OCI-LY7 (cell line): ENCODE data around the gene C1orf21. TPM values are rescaled to one million over a fixed set of nuclear protein-coding genes. Genes with fewer than 3 reads are reported as not detected.

Source experiments
- BruUV-seq: library from RNA; stranded (reverse); fragments of 400-500 nt; replicated peaks from 2 replicates; lab custom pipeline; 2021; lab: Mats Ljungman, UMichigan
- CTCF ChIA-PET: fragments of 300-600 bp; sonication (Branson Sonifier 250); formaldehyde crosslinking; loops from one replicate; lab custom pipeline; 2022; ENCODE audit warnings: antibody characterized with exemption; ENCODE audit not compliant: unreplicated experiment; lab: Charles Lee
- POLR2A ChIA-PET: fragments of 300-600 bp; sonication (Branson Sonifier 250); formaldehyde crosslinking; loops from one replicate; lab custom pipeline; 2022; ENCODE audit warnings: antibody characterized with exemption; lab: Charles Lee
- DNase-seq: peaks from one replicate; pipeline ENCODE4 v3.0.0-alpha.2; 2015; ENCODE audit warnings: low spot score
- H2AFZ ChIP-seq: fragments of 200-600 bp; sonication (generic), shearing (Covaris generic); 2 replicates; pipeline ENCODE4 v1.6.1; 2014; ENCODE audit warnings: mild to moderate bottlenecking, antibody characterized with exemption, low read length, moderate library complexity
- H3K27ac ChIP-seq: fragments of 200-600 bp; sonication (generic); 2 replicates; pipeline ENCODE4 v1.5.1; 2014; ENCODE audit warnings: mixed run types, low read depth, mild to moderate bottlenecking, moderate library complexity, low read length, inconsistent platforms; ENCODE audit not compliant: poor library complexity, severe bottlenecking
- H3K36me3 ChIP-seq: fragments of 200-600 bp; sonication (generic); 2 replicates; pipeline ENCODE4 v1.6.1; 2014; ENCODE audit warnings: mild to moderate bottlenecking, antibody characterized with exemption, low read length, moderate library complexity, mixed read lengths; ENCODE audit not compliant: insufficient read depth
- H3K4me1 ChIP-seq: fragments of 200-600 bp; sonication (generic); 2 replicates; pipeline ENCODE4 v1.5.1; 2014; ENCODE audit warnings: mild to moderate bottlenecking, low read length; ENCODE audit not compliant: insufficient read depth, poor library complexity, severe bottlenecking
- H3K4me2 ChIP-seq: fragments of 200-600 bp; sonication (generic); 2 replicates; pipeline ENCODE4 v1.6.1; 2014; ENCODE audit warnings: mild to moderate bottlenecking, low read length
- H3K4me3 ChIP-seq: fragments of 200-600 bp; sonication (generic); 2 replicates; pipeline ENCODE4 v1.5.1; 2014; ENCODE audit warnings: mild to moderate bottlenecking, low read depth, low read length; ENCODE audit not compliant: poor library complexity, severe bottlenecking
- H3K79me2 ChIP-seq: fragments of 200-600 bp; sonication (generic); 2 replicates; pipeline ENCODE4 v1.6.1; 2016; ENCODE audit warnings: low read depth, mild to moderate bottlenecking, low read length, moderate library complexity, mixed read lengths; ENCODE audit not compliant: insufficient read depth
- H3K9me2 ChIP-seq: fragments of 200-600 bp; sonication (generic); 2 replicates; pipeline ENCODE4 v1.6.1; 2016; ENCODE audit warnings: mild to moderate bottlenecking, low read length, mixed read lengths; ENCODE audit not compliant: insufficient read depth
- H3K9me3 ChIP-seq: fragments of 200-600 bp; sonication (generic); 2 replicates; pipeline ENCODE4 v1.6.1; 2014; ENCODE audit warnings: mild to moderate bottlenecking, mixed run types, low read length, mixed read lengths
- H4K20me1 ChIP-seq: fragments of 200-600 bp; sonication (generic); 2 replicates; pipeline ENCODE4 v1.6.1; 2014; ENCODE audit warnings: mild to moderate bottlenecking, antibody characterized with exemption, low read length, moderate library complexity, mixed read lengths; ENCODE audit not compliant: insufficient read depth
- CTCF ChIP-seq: fragments of 200-600 bp; sonication (generic); conservative IDR thresholded peaks from 2 replicates; pipeline ENCODE4 v1.5.1; 2014; ENCODE audit warnings: mild to moderate bottlenecking, antibody characterized with exemption, low read length, moderate library complexity, mixed read lengths
- EZH2phosphoT487 ChIP-seq: fragments of 200-600 bp; sonication (generic); IDR thresholded peaks from 2 replicates; pipeline ENCODE4 v1.6.1; 2018; ENCODE audit warnings: low read depth, borderline replicate concordance, mild to moderate bottlenecking, mixed run types, antibody characterized with exemption, low read length, moderate library complexity, mixed read lengths
- intact Hi-C: fragments of 100-400 bp; cut with micrococcal nuclease; formaldehyde crosslinking; loops from one replicate; pipeline ENCODE4 v1.10.0; 2022; ENCODE audit not compliant: unreplicated experiment
- total RNA-seq, 2 experiments: library from RNA; depleted of rRNA in 1 of 2; stranded (reverse); fragments of >200 nt in 1 of 2; shearing (Covaris generic) in 1 of 2; gene quantifications; 2 replicates each; pipeline ENCODE4 v1.2.3, GENCODE V29; 2014 to 2022

C1orf21 gene
- total RNA-seq, 2 experiments from 2014 or later = not detected

- Histone ChIP-seq H4K20me1 (no peaks in the 10 kb centered on the region), H3K4me1 (no peaks in the 10 kb centered on the region), H3K79me2 (no peaks in the 10 kb centered on the region), H3K9me2 (no peaks in the 10 kb centered on the region), H3K4me3 (no peak overlapping the region), H3K4me2 (no peak overlapping the region), H2AFZ (no peak overlapping the region), H3K9me3 (no peaks in the 10 kb centered on the region), H3K27ac (no peak overlapping the region), H3K36me3 (no peaks in the 10 kb centered on the region)
- no TSS peak for BruUV-seq
- TF ChIP-seq EZH2phosphoT487 (no peak), CTCF (no peak)
- DNase-seq = no peak
- intact Hi-C loops = no loop called here
- CTCF ChIA-PET = no interaction called here
- POLR2A ChIA-PET = no interaction called here
These were observed 120.3 kb downstream of the C1orf21 start for GRCh38 chr1:184507165-184507564.

GRCh38 chr1:184507604-184508280, 120.9 kb downstream of the C1orf21 start:
- intact Hi-C loops = no loop called here
- H3K9me2 ChIP-seq = no peaks in the 10 kb centered on the region
- no peak overlapping the region for H3K27ac ChIP-seq
- no peaks in the 10 kb centered on the region for H3K4me1 ChIP-seq
- BruUV-seq = no TSS peak
- no peaks in the 10 kb centered on the region for H3K9me3 ChIP-seq
- no peak overlapping the region for H3K4me2 ChIP-seq
- ChIA-PET CTCF (interaction anchor here (0.6 kb wide), 1 partner anchor 118 kb away, joined by 3 read pairs; no protein-coding TSS in a partner anchor), POLR2A (interaction anchor here (0.8 kb wide), 1 partner anchor 50 kb away, joined by 4 read pairs; no protein-coding TSS in a partner anchor)
- no peaks in the 10 kb centered on the region for H3K36me3 ChIP-seq
- no peak overlapping the region for H2AFZ ChIP-seq
- TF ChIP-seq EZH2phosphoT487 = no peak
- no peak for TF ChIP-seq CTCF
- H4K20me1 ChIP-seq = no peaks in the 10 kb centered on the region
- no peaks in the 10 kb centered on the region for H3K79me2 ChIP-seq
- no peak for DNase-seq
- H3K4me3 ChIP-seq = no peak overlapping the region

- Histone ChIP-seq H2AFZ (no peak overlapping the region), H3K79me2 (no peaks in the 10 kb centered on the region), H3K4me2 (no peak overlapping the region), H3K4me1 (no peaks in the 10 kb centered on the region), H3K4me3 (no peak overlapping the region), H3K9me3 (no peaks in the 10 kb centered on the region), H3K9me2 (no peaks in the 10 kb centered on the region), H4K20me1 (no peaks in the 10 kb centered on the region), H3K27ac (no peak overlapping the region), H3K36me3 (no peaks in the 10 kb centered on the region)
- DNase-seq = no peak
- BruUV-seq = no TSS peak
- intact Hi-C loops = no loop called here
- CTCF ChIA-PET = no interaction called here
- POLR2A ChIA-PET = interaction anchor here (1.1 kb wide), 1 partner anchor 18 kb away, joined by 3 read pairs; no protein-coding TSS in a partner anchor
- TF ChIP-seq CTCF (no peak), EZH2phosphoT487 (no peak)
These were observed 122.3 kb downstream of the C1orf21 start for GRCh38 chr1:184509105-184509504.
